Tibial nerve (tissue), 4 donors: ENCODE measurements around the gene KLRB1. TPM values are rescaled to one million over a fixed set of nuclear protein-coding genes. Genes with fewer than 3 reads are reported as not detected.
"Not testable (repeated sequence)": the region's sequence is repeated elsewhere in the genome, so short reads cannot be mapped to it uniquely, and the experiment has no call there.

Experiments
- DNase-seq, 2 donors: peaks; one replicate each; pipeline ENCODE4 v3.0.0-alpha.2; 2019; ENCODE audit warnings: low spot score in 2 of 2
- H3K27ac ChIP-seq, 4 donors: fragments of 200-600 bp; sonication (generic) in 3 of 4; one replicate each; pipeline ENCODE4 v1.5.1; 2017 to 2019; ENCODE audit warnings: mild to moderate bottlenecking in 1 of 4
- H3K27me3 ChIP-seq, 2 donors: fragments of 200-600 bp; sonication (generic) in 1 of 2; one replicate each; pipeline versions ENCODE4 v1.5.1 to v1.6.0; 2017 to 2019
- H3K36me3 ChIP-seq, 3 donors: fragments of 200-600 bp; sonication (generic); one replicate each; pipeline ENCODE4 v1.5.1; 2018 to 2019
- H3K4me1 ChIP-seq, 4 donors: fragments of 200-600 bp; sonication (generic) in 3 of 4; one replicate each; pipeline ENCODE4 v1.5.1; 2017 to 2019
- H3K4me3 ChIP-seq, 4 donors: fragments of 200-600 bp; sonication (generic) in 3 of 4; one replicate each; pipeline ENCODE4 v1.5.1; 2017 to 2019; ENCODE audit warnings: mild to moderate bottlenecking in 1 of 4, moderate library complexity in 1 of 4
- H3K9me3 ChIP-seq, 4 donors: fragments of 200-600 bp; sonication (generic) in 3 of 4; one replicate each; pipeline ENCODE4 v1.5.1; 2017 to 2019
- CTCF ChIP-seq, 5 experiments: fragments of 200-600 bp in 3 of 5; fragments of 450-650 bp in 2 of 5; sonication (generic) in 3 of 5; IDR thresholded peaks; one replicate each; pipeline ENCODE4 v1.5.1; 2016 to 2019; ENCODE audit warnings: antibody characterized with exemption in 5 of 5, mild to moderate bottlenecking in 3 of 5, moderate library complexity in 2 of 5
- EP300 ChIP-seq, 2 donors: sonication (generic); formaldehyde crosslinking; IDR thresholded peaks; one replicate each; pipeline ENCODE4 v1.6.1; 2017; ENCODE audit warnings: antibody characterized with exemption in 2 of 2, mild to moderate bottlenecking in 1 of 2
- POLR2A ChIP-seq, 2 donors: fragments of 450-650 bp; IDR thresholded peaks; one replicate each; pipeline ENCODE4 v1.6.1; 2017; ENCODE audit warnings: antibody characterized with exemption in 2 of 2, mild to moderate bottlenecking in 2 of 2, moderate library complexity in 2 of 2
- WGBS, 2 donors: methylation state at CpG; one replicate each; pipeline ENCODE4 v1.1.5; 2018; 5-methylcytosine and 5-hydroxymethylcytosine counted together
- total RNA-seq, 4 donors: library from RNA; depleted of rRNA; stranded (reverse); fragments of >200 nt; gene quantifications; one replicate each; pipeline ENCODE4 v1.1.0, GENCODE V29; 2016

The KLRB1 gene
- total RNA-seq, 4 donors from 2014 or later, result 0.59 to 0.84 TPM; not detected in 2

GRCh38 chr12:9619411-9620179 lies 11.9 kb upstream of the KLRB1 start:
- Histone ChIP-seq H3K4me1 (no peaks in the 10 kb centered on the region), H3K27me3 (no peaks in the 10 kb centered on the region), H3K4me3 (no peak overlapping the region), H3K36me3 (no peaks in the 10 kb centered on the region), H3K9me3 (peaks cover 0 to 6% (median 0%) of the 10 kb centered on the region in 4 donors), H3K27ac (no peak overlapping the region)
- WGBS, 2 donors, result 84 to 88% methylated on average over 6 of the region's 6 CpGs
- no peak for TF ChIP-seq CTCF (IDR thresholded peaks at IDR 0.05)
- no peak for TF ChIP-seq EP300 (IDR thresholded peaks at IDR 0.05)
- TF ChIP-seq POLR2A (IDR thresholded peaks at IDR 0.05), result no peak
- no peak for DNase-seq

GRCh38 chr12:9618906-9619305 lies 11.2 kb upstream of the KLRB1 start:
- H3K36me3 ChIP-seq, H3K27ac ChIP-seq, DNase-seq, H3K4me3 ChIP-seq, H3K4me1 ChIP-seq, H3K9me3 ChIP-seq, H3K27me3 ChIP-seq: not testable (repeated sequence)
- WGBS, 2 donors, result 89 to 100% methylated on average over 1 of the region's 1 CpG

- Histone ChIP-seq H3K4me1 (no peaks in the 10 kb centered on the region), H3K27me3 (no peaks in the 10 kb centered on the region), H3K27ac (no peak overlapping the region), H3K4me3 (no peak overlapping the region), H3K36me3 (no peaks in the 10 kb centered on the region), H3K9me3 (no peaks in the 10 kb centered on the region)
- no peak for DNase-seq
- WGBS, 2 donors, result 89 to 91% methylated on average over 6 of the region's 6 CpGs
- no peak for TF ChIP-seq EP300 (IDR thresholded peaks at IDR 0.05)
Measured at GRCh38 chr12:9617124-9617523, 9.4 kb upstream of the KLRB1 start.

- TF ChIP-seq EP300 (IDR thresholded peaks at IDR 0.05), result no peak
- no peak for TF ChIP-seq POLR2A (IDR thresholded peaks at IDR 0.05)
- TF ChIP-seq CTCF (IDR thresholded peaks at IDR 0.05), result no peak
- Histone ChIP-seq H3K4me1 (no peaks in the 10 kb centered on the region), H3K9me3 (no peaks in the 10 kb centered on the region), H3K4me3 (no peak overlapping the region), H3K27me3 (no peaks in the 10 kb centered on the region), H3K27ac (no peak overlapping the region), H3K36me3 (no peaks in the 10 kb centered on the region)
- WGBS, 2 donors, result 55 to 61% methylated on average over 5 of the region's 5 CpGs
- no peak for DNase-seq
Measured at GRCh38 chr12:9615420-9616136, 7.9 kb upstream of the KLRB1 start.

GRCh38 chr12:9610606-9611005 lies 2.9 kb upstream of the KLRB1 start:
- H3K4me1 ChIP-seq, result not testable (repeated sequence)
- 95 to 100% methylated on average over 4 to 5 of the region's 5 CpGs for WGBS, 2 donors

GRCh38 chr12:9606736-9607372 lies 862 bp downstream of the KLRB1 start:
- no peaks in the 10 kb centered on the region for H3K4me1 ChIP-seq
- TF ChIP-seq EP300 (IDR thresholded peaks at IDR 0.05) (no peak), POLR2A (IDR thresholded peaks at IDR 0.05) (no peak), CTCF (IDR thresholded peaks at IDR 0.05) (no peak)
- H3K9me3 ChIP-seq, result no peaks in the 10 kb centered on the region
- WGBS, 2 donors, result 88 to 90% methylated on average over 4 of the region's 4 CpGs
- no peak overlapping the region for H3K27ac ChIP-seq
- no peaks in the 10 kb centered on the region for H3K36me3 ChIP-seq
- no peak overlapping the region for H3K4me3 ChIP-seq
- no peaks in the 10 kb centered on the region for H3K27me3 ChIP-seq
- DNase-seq, result no peak

More at GRCh38 chr12:9610606-9611005, 2.9 kb upstream of the KLRB1 start:
- not testable (repeated sequence) for DNase-seq, H3K27me3 ChIP-seq, H3K9me3 ChIP-seq, H3K4me3 ChIP-seq, H3K27ac ChIP-seq, H3K36me3 ChIP-seq
